ENCODE data around the gene INCA1. TPM values are rescaled to one million over a fixed set of nuclear protein-coding genes. Genes with fewer than 3 reads are reported as not detected.

Gene INCA1
- total RNA-seq, 2 experiments from 2014 or later: 0.82 TPM; not detected in 1

DNA sequence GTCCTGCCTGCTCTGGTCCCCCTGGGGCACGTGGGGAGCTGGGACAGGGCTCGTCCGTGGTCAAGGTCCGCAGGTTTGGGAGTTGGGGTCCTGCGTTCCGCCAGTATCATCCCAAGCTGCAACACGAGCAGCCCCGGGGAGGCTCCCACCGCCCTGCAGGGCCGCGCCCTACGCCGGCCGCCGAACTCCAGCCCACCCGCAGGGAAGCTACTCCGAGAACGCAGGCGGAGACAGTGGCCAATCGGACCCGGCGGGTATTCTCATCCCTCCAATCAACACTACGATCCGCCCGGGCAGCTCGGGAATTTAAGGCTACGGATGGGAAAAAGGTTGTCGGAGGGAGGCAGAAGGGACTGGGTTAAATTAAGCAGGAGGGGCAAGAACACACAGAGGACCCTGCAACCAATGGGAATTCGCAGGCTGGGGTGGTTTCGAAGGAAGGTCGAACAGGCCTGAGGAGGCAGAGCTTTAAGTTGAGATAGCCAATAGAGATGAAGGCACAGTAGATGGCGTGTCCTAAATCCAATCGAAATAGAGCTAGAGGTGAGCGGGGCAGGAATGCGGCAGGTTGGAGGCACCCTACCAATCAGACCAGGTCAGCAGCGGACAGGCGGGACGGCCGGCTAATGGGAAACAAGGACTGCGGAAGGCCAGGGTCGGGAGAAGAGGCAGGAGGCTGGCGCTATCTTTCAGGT, 30.3 kb downstream of the INCA1 start:
- H3K27ac ChIP-seq (ENCODE audit: low read depth, low read length, poor library complexity, severe bottlenecking): peak overlapping the region; percentile 77
- intact Hi-C loops (cut with micrococcal nuclease; ENCODE audit: unreplicated experiment): loop anchor here (1.0 to 5.0 kb wide), 2 partner anchors 18 to 50 kb away; no protein-coding TSS in a partner anchor
- peaks cover 18% of the 10 kb centered on the region for H3K36me3 ChIP-seq (ENCODE audit: insufficient read depth, low read length)
- BruUV-seq (replicated peaks): TSS peak; percentile 59
- no peaks in the 10 kb centered on the region for H3K9me3 ChIP-seq (ENCODE audit: low read length)
- H4K20me1 ChIP-seq (ENCODE audit: insufficient read depth, low read length): no peaks in the 10 kb centered on the region
- peak overlapping the region; percentile 95 for H3K4me2 ChIP-seq (ENCODE audit: low read length)
- peak; percentile 98 for DNase-seq (ENCODE audit: low spot score)
- H3K4me3 ChIP-seq (ENCODE audit: low read depth, low read length, poor library complexity, severe bottlenecking): peak overlapping the region; percentile 78
- H3K79me2 ChIP-seq (ENCODE audit: insufficient read depth, low read depth, low read length): peaks cover 22% of the 10 kb centered on the region; the same call in 1 of the 2 replicates
- no peak for TF ChIP-seq EZH2phosphoT487 (IDR thresholded peaks at IDR 0.05; ENCODE audit: borderline replicate concordance, low read depth, low read length)
- TF ChIP-seq CTCF (conservative IDR thresholded peaks at IDR 0.05; ENCODE audit: low read length): no peak
- no peaks in the 10 kb centered on the region for H3K9me2 ChIP-seq (ENCODE audit: insufficient read depth, low read length)
- CTCF ChIA-PET (ENCODE audit: unreplicated experiment): interaction anchor here (0.6 to 1.6 kb wide), 3 partner anchors 16 to 22 kb away, joined by 3 to 6 read pairs (median 3); partner anchors contain the start of genes ENO3 and PFN1
- H3K4me1 ChIP-seq (ENCODE audit: insufficient read depth, low read length, poor library complexity, severe bottlenecking): peaks cover 23% of the 10 kb centered on the region
- POLR2A ChIA-PET: interaction anchor here (0.5 to 6.0 kb wide), 14 partner anchors 10 to 96 kb away, joined by 3 to 51 read pairs (median 4); partner anchors contain the start of genes ENO3, PFN1, RNF167 and SLC25A11
- peak overlapping the region; percentile 55 for H2AFZ ChIP-seq (ENCODE audit: low read length)

DNA sequence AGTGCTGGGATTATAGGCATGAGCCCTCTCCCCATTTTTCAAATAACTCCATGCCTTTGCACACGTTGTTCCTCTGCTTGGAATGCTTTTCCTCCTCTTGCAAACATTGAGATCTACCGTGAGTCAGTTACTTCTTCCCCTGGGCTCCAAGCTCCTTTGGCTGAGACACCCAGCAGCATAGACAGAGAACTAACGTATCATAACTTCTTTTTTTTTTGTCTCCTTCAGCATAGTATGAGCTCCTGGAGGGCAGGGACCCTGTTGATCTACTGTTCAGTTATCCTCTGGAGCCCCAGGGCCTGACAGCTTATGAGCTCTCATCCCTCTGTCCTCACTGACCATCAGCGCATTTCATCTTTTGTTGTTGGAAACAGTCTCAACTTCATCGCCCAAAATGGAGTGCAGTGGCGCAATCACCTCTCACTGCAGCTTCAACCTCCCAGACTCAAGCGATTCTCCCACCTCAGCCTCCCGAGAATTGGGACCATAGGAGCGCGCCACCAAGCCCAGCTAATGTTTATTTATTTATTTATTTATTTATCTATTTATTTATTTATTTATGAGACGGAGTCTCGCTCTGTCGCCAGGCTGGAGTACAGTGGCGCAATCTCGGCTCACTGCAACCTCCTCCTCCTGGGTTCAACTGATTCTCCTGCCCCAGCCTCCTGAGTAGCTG, 31.9 kb downstream of the INCA1 start:
- Histone ChIP-seq H3K36me3 (ENCODE audit: insufficient read depth, low read length) (peaks cover 16% of the 10 kb centered on the region), H3K4me2 (ENCODE audit: low read length) (no peak overlapping the region), H3K9me2 (ENCODE audit: insufficient read depth, low read length) (no peaks in the 10 kb centered on the region), H3K27ac (ENCODE audit: low read depth, low read length, poor library complexity, severe bottlenecking) (no peak overlapping the region), H3K79me2 (ENCODE audit: insufficient read depth, low read depth, low read length) (peaks cover 22% of the 10 kb centered on the region; the same call in 1 of the 2 replicates), H2AFZ (ENCODE audit: low read length) (no peak overlapping the region), H4K20me1 (ENCODE audit: insufficient read depth, low read length) (no peaks in the 10 kb centered on the region), H3K4me3 (ENCODE audit: low read depth, low read length, poor library complexity, severe bottlenecking) (no peak overlapping the region), H3K4me1 (ENCODE audit: insufficient read depth, low read length, poor library complexity, severe bottlenecking) (peaks cover 23% of the 10 kb centered on the region), H3K9me3 (ENCODE audit: low read length) (no peaks in the 10 kb centered on the region)
- TF ChIP-seq EZH2phosphoT487 (IDR thresholded peaks at IDR 0.05; ENCODE audit: borderline replicate concordance, low read depth, low read length): no peak
- TF ChIP-seq CTCF (conservative IDR thresholded peaks at IDR 0.05; ENCODE audit: low read length): no peak
- ChIA-PET CTCF (ENCODE audit: unreplicated experiment) (no interaction called here), POLR2A (interaction anchor here (0.5 to 6.0 kb wide), 4 partner anchors 13 to 1196 kb away, joined by 3 to 51 read pairs (median 4); partner anchors contain the start of gene ENO3)
- DNase-seq (ENCODE audit: low spot score): no peak
- intact Hi-C loops (cut with micrococcal nuclease; ENCODE audit: unreplicated experiment): loop anchor here (5.0 kb wide), 1 partner anchor 52 kb away; no protein-coding TSS in a partner anchor
- BruUV-seq (replicated peaks): no TSS peak

All from OCI-LY7 (cell line).